NCI-H2227 treated with DMSO at 0.1 percent for 48 hours (cell line): Measurements from ENCODE around the gene EIF5.
A peak's percentile ranks its signal among the peaks of the same experiment; 100 is the strongest.

Experiments
- DNase-seq: peaks from one replicate; lab custom pipeline; 2025; lab: John Stamatoyannopoulos, UW

The EIF5 gene

GRCh38 chr14:103370087-103370486, 36.0 kb downstream of the EIF5 start:
- no peak for DNase-seq

DNA sequence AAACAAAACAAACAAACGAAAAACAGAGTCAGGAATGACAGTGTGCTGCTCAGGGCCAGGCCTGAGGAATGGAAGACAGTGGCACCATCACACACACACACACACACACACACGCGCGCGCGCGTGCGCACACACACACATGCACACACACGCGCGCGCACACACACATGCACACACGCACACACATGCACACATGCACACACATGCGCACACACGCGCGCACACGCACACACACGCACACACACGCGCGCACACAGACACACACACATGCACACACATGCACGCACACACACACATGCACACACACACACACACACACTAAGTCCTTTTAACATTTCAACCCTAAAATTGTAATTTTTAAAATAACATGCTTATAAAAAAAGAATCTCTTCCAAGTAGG, 38.0 kb downstream of the EIF5 start:
- no peak for DNase-seq

DNA sequence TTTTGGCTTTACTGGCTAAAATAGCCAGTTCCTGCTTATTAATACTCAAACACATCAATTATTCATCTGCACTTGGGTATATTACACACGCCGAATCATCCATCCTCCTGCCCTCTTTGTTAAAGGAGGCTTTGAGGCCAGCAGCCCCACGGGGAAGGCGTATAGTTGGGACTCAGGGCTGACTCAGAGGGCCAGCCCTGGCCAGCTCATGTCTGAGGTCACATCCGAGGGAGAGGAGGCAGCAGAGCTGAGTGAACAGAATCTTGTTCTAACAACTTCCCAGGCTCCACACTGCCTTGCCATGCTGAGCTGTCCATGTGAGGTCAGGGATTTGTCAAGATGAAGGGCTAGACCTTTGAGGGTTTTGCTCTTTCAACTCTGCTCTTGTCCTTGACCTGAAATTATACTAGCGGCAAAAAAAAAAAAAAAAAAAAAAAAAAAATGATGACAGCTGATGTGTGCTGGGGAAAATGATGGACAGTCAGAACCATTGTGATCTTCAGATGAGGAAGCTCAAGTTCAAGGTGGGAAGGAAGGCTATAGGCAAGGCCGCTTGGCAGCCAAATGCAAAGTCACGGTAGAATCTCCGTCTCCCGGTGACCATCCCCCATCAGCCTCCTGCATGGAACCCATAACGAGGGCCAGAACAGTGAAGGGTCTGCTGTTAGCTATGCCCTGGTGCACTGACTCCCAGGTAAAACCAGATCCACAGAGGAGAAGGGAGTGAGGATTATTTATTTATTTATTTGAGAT, 38.7 kb downstream of the EIF5 start:
- DNase-seq = no peak

DNA sequence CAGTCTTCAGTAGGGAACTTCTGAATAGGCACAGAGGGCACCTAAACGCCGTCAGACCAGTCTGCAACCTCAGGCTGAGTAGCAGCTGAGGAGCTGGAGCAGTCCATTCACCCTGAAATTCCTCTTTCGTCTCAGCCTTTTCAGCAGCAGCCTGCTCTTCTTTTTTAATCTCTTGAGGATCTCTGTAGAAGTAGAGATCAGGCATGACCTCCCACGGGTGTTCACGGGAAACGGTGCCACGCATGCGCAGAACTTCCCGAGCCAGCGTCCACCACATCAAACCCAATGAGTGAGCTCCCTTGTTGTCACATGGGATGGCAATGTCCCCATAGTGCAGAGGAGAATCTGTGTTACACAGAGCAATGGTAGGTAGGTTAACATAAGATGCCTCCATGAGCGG, 40.1 kb downstream of the EIF5 start:
- DNase-seq = no peak

DNA sequence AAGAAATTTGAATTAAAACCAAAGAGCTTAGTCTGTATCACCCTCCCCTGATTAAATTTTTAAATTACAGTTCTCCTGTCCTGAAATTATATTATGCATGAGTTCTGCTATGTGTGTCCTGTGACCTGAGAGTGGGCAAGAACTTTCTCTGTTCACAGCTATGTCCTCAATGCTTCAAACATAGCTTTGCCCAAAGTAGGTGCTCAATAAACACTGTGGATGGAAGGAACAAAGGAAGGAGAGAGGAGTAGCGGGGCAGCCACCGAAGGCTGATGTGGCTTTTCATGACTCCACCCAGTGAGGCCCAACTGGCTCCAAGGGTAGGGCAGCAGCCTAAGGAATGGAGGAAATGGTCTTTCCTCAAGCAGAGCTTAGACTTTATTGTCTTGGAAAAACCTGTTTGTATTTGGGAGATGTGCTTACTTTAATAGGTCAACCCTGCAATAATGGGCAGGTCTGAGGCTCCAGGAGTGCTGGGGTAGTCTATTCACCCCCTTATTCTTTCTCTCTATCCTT, 43.5 kb downstream of the EIF5 start:
- DNase-seq = no peak

DNA sequence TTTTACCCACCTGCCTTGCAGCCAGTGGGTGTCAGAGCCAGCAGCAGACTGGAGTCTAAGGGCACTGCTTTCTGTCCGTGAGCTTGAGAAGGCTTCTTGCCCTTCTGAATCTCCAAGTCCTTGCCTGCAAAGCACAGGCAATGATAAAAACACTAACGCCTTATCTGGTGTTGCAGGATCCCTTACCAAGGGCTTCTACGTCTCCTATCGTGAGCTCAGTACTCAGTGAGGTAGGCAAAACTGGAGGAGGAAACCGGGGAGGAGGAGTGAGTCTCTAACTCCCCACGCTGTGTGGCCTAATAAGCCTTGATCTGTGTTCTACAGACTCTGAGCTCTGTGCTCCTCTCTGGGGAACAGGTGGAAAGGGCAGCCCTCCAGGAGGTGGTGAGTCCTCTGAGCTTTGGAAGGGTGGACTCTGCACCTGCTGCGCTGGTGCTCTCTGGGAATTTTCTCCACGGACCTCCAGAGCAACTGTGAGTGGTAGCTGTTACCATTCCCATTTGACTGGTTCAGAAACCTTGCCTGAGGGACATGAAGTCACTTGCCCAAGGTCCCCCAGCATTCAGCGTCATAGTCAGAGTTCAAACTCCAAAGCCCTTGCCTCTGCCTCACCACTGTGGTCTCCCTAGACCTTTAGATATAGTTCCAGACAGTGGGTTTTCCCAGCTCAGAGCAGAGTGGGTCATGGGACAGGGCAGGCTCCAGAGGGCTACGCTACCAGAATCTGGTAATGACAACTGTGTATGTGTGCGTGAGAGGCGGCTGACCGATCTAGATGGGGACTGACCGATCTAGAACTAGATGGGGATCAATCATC, 44.2 kb downstream of the EIF5 start:
- DNase-seq = no peak

DNA sequence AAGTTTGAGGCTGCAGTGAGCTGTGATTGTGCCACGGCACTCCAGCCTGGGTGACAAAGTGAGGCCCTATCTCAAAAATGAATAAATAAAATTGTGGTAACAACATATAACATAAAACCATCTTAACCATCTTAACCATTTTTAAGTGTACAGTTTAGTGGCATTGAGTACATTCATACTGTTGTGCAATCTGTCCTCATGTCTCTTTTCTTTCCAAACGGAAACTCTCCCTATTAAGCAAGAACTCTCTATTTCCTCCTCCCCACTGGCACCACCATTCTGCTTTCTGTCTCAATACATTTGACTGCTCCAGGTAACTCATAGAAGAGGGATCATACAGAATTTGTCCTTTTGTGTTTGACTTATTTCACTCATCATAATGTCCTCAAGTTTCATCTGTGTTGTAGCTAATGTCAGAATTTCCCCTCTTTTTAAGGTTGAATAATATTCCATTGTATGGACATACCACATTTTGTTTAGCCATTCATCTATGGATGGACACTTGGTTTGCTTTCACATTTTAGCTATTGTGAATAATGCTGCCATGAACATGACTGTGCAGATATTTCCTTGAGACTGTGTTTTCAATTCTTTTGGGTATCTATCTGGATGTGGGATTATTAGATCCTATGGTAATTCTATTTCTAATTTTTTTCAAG, 46.8 kb downstream of the EIF5 start:
- no peak for DNase-seq

DNA sequence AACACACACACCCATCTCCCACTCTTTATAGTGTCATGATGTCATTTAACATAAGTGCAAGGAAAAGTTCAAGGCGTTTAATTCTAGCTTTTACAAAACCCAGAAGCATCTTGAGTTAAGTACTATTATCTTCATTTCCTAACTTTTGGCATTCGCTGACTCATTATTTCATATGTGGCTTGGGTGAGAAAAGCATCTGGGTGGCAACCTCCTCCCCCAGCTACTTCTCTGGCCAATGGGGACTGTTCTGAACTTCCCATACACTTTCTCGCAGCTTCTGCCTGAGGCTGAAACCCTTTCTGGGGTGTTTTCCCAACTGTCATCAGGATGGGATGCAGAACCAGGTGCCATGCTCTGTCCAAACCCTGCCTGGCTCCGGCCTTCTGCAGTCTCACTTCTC, 48.3 kb downstream of the EIF5 start:
- DNase-seq = no peak

DNA sequence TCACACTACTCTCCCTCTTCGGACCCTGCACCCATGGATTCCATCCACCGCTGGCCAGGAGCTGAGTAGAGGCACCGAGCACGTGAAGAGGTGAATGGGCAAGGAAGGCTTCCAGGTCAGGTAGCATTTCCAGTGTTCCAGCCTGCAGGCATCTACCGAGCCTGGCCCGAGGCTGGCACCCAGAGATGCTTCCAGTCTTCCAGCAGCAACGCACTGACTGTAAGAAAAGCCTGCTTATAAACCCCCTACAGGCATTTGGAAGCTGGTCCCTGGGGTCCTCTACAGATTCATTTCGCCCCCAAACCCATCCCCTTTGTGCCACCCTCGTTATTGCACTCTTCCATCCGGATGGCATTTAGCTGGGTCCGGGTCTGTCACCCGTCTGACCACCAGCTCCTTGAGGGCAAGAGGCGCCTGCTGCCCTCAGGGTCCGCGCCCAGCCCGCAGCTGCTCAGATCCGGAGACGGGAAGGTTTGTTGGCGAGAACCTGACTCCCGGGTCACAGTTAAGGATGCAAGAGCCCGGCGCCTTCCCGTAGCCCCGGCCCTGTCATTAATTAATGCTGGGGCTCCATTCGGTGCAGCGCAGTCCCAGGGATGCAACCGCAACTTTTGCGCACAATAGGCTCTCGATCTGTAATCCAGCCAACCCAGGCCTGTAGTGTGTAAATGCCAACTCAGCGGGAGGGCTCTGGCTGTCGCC, 50.6 kb downstream of the EIF5 start:
- DNase-seq = no peak

GRCh38 chr14:103385152-103385928, 51.3 kb downstream of the EIF5 start, which contains the start of gene MARK3:
Gene MARK3, plus strand, starts transcription at chr14:103385415. Its CDS starts 615 bp downstream, at chr14:103386030.
- DNase-seq = peak; percentile 92

DNA sequence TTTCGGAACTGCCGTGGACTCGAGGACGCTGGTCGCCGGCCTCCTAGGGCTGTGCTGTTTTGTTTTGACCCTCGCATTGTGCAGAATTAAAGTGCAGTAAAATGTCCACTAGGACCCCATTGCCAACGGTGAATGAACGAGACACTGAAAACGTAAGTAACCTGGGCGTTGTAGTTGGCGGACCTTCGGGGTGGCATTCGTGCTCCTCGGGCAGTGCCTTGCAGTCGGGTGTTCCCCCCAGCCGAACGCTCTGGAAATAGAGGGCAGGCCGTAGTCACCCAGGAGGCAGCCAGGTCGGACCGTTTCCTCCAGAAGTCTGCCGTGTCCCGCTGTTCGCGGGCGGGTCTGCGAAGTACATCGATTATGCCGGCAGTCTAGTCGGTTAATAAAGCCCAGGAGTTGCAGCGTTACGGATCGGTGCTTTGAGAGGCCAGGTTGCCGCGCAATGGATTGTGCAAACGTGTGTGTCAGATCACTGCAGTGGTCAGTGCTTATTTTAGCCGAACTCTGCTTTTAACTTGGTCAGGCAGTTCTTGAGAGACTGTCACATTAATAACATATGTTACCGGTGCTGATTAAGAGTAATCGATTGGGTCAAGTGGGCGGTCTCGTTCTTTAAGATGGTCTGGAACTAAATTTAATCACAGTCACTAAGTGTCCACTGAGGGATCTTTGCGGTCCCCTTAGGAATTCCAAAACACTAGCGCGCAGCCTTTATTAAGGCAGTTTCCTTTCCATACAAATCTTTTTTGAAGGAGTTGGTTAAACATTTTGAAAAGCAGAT, 52.1 kb downstream of the EIF5 start:
- DNase-seq = no peak

DNA sequence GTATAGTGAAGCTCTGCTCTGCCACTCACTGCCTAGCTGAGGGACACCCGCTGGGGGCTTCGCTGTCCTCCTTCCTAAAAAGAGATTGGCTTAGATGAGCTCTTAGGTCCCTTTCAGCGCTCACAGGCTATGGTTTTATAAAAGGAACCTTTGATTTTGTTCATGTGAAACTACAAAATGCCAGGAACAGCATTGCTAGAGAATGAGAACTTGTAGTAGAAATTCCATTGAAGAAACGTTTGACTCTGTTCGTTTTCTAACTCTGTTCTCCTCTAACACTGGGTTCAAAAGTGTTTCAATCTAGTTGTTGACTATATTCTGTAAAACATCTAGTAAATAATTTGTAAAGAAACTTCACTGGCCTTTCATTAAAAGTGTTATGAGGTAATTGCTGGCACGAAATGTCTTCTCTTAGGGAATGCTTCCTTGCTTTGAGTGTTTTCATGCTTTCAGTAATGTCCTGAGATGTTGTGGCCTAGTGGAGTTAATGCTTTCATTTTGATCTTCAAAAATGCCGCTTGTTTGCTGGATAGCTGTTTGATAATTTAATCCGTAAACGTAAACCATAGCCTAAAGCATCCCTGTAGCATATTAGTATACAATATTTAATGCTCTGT, 52.8 kb downstream of the EIF5 start:
- DNase-seq = no peak

- DNase-seq = no peak
These were observed 54.6 kb downstream of the EIF5 start for GRCh38 chr14:103388664-103389063.

DNA sequence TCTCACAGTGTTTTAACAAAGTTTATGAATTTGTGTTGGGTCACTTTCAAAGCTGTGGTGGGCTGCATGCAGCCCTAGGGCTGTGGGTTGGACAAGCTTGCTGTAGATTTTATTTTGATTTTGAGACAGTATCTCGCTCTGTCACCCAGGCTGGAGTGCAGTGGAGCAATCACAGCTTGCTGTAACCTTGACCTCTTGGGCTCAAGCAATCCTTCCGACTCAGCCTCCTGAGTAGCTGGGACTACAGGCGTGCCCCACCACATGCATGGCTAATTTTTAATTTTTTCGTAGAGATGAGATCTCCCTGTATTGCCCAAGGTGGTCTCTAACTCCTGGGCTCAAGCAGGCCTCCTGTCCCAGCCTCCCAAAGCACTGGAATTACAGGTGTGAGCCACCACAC, 56.6 kb downstream of the EIF5 start:
- no peak for DNase-seq

DNA sequence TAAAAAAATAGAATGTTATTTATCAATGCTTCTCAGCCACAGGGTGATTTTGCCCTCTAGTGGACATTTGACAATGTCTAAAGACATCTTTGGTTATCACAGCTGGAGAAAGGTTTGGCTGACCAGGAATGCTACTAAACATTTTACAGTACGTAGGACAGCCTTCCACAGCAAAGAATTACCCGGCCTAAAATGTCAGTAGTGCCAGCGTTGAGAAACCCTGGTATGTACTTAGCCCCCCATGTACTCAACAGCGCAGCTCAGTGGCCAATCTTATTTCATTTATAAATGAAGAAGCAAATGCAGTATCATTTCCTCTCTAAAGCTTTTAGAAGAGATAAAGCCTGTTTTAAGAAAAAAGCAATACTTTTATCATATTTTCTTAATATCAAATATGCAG, 57.0 kb downstream of the EIF5 start:
- DNase-seq = peak; percentile 34

DNA sequence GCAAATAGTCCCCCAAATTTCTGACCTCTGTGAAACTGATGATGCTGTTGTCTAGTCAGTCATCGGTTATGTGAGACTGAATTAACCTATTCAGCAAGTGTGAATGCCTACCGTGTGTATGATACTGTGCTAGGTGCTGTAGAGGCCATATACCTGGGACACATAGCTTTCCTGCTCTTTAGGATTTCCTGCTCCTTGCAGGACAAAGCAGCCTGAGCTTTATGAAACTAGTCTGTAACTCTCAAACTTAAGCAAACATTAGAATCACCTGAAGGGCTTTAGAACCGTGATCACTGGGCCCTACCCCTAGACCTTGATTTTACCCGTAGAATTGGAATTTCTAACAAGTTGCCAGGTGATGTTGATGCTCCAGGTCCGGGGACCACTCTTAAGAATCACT, 58.1 kb downstream of the EIF5 start:
- no peak for DNase-seq

DNA sequence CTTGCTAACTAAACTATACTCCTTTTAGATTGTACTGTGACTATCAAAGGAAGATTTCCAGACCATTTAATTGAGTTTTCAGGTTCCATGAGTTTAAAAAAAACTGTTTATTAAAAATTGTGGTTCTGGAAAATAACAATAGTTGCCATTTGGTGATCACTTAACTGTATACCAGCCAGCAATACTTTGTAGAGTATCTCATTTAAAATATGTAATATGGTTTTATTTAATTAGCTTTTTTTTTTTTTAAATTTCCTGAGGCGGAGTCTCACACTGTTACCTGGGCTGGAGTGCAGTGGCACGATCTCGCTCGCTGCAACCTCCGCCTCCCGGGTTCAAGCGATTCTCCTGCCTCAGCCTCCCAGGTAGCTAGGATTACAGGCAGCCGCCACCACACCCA, 58.5 kb downstream of the EIF5 start:
- DNase-seq = no peak

GRCh38 chr14:103393070-103393469, 59.0 kb downstream of the EIF5 start:
- DNase-seq = no peak

GRCh38 chr14:103393676-103394626, 59.9 kb downstream of the EIF5 start:
- peak; percentile 32 for DNase-seq
